GM23248 (cell line): ENCODE measurements around the gene TENM3.

Source experiments
- EZH2 ChIP-seq: fragments of 200-600 bp; sonication (generic); IDR thresholded peaks from 2 replicates; pipeline ENCODE4 v1.6.1; 2018; ENCODE audit warnings: antibody characterized with exemption, mild to moderate bottlenecking; ENCODE audit not compliant: insufficient read depth, poor library complexity, severe bottlenecking
- EZH2phosphoT487 ChIP-seq: fragments of 200-600 bp; sonication (generic); IDR thresholded peaks from 2 replicates; pipeline ENCODE4 v1.6.1; 2018; ENCODE audit warnings: antibody characterized with exemption, moderate library complexity, mild to moderate bottlenecking, low read depth; ENCODE audit not compliant: insufficient read depth

DNA sequence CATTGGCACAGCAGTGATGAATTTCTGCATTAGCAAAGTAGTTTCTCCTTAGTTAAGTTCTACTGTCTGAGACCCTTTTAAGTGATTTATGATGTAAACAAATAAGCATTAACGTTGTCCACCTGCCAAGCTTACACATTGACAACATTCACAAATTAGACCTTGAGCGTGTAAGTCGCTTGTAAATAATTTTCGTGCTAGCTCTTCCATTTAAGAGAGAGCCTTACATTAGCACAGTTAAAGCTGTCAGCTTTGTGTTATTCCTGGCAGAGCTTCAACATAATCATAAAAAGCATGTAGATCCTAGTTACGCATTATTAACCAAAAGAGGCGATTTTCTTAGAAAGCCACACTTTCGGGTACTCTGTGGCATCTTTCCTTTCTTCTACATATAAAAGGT, 546.3 kb downstream of the TENM3 start:
- TF ChIP-seq EZH2, result no peak
- no peak for TF ChIP-seq EZH2phosphoT487
